DMS53 (cell line): ENCODE data around the gene PPIL6.
A peak's percentile ranks its signal among the peaks of the same experiment; 100 is the strongest.
"Not testable (repeated sequence)": the region's sequence is repeated elsewhere in the genome, so short reads cannot be mapped to it uniquely, and the experiment has no call there.

Source experiments
- DNase-seq: peaks from one replicate; lab custom pipeline; 2025; lab: John Stamatoyannopoulos, UW

Gene PPIL6

GRCh38 chr6:109466212-109466923 lies 25.9 kb upstream of the PPIL6 start:
- DNase-seq = no peak

GRCh38 chr6:109465772-109466171 lies 25.3 kb upstream of the PPIL6 start:
- DNase-seq = peak; percentile 98

GRCh38 chr6:109461733-109462526 lies 21.5 kb upstream of the PPIL6 start:
- peak; percentile 9 for DNase-seq

GRCh38 chr6:109461205-109461604 lies 20.8 kb upstream of the PPIL6 start:
- not testable (repeated sequence) for DNase-seq

- peak; percentile 15 for DNase-seq
These were observed 19.9 kb upstream of the PPIL6 start for GRCh38 chr6:109460161-109460829.

GRCh38 chr6:109458774-109459531 lies 18.5 kb upstream of the PPIL6 start:
- DNase-seq = peak; percentile 15

GRCh38 chr6:109457562-109457996 lies 17.2 kb upstream of the PPIL6 start:
- no peak for DNase-seq

GRCh38 chr6:109456710-109457561 lies 16.5 kb upstream of the PPIL6 start:
- peak; percentile 20 for DNase-seq

GRCh38 chr6:109456111-109456583 lies 15.7 kb upstream of the PPIL6 start:
- DNase-seq = peak; percentile 56

GRCh38 chr6:109455437-109456110 lies 15.1 kb upstream of the PPIL6 start, which contains the start of gene MICAL1:
Gene MICAL1 (minus strand): TSS chr6:109455772. CDS start chr6:109454196, 1,576 bp downstream.
- peak; percentile 72 for DNase-seq

GRCh38 chr6:109454496-109455436 lies 14.3 kb upstream of the PPIL6 start:
- peak; percentile 31 for DNase-seq

GRCh38 chr6:109453594-109454495 lies 13.4 kb upstream of the PPIL6 start:
- DNase-seq = peak; percentile 25

GRCh38 chr6:109453156-109453555 lies 12.7 kb upstream of the PPIL6 start:
- no peak for DNase-seq

GRCh38 chr6:109452181-109452580 lies 11.8 kb upstream of the PPIL6 start:
- DNase-seq = no peak

GRCh38 chr6:109451376-109451775 lies 10.9 kb upstream of the PPIL6 start:
- no peak for DNase-seq

GRCh38 chr6:109450801-109451200 lies 10.4 kb upstream of the PPIL6 start:
- peak; percentile 13 for DNase-seq

GRCh38 chr6:109449795-109450673 lies 9.6 kb upstream of the PPIL6 start:
- DNase-seq = peak; percentile 7
